ENCODE results near the gene CD69.

The CD69 gene

GRCh38 chr12:9758119-9758518 is 2.6 kb downstream of the CD69 start:
- Histone ChIP-seq H4K5ac (ENCODE audit: low read length) (no peak overlapping the region), H3K36me3 (ENCODE audit: control insufficient read depth, insufficient read depth, low read length) (no peaks in the 10 kb centered on the region), H3K27me3 (ENCODE audit: insufficient read depth, low read length, poor library complexity) (no peaks in the 10 kb centered on the region), H3K56ac (ENCODE audit: low read length) (no peak overlapping the region), H3K4me3 (ENCODE audit: low read length) (no peak overlapping the region), H3K79me1 (ENCODE audit: low read length) (no peaks in the 10 kb centered on the region), H2BK5ac (ENCODE audit: low read length) (no peak overlapping the region), H3K79me2 (ENCODE audit: control insufficient read depth, insufficient read depth, low read length) (no peaks in the 10 kb centered on the region), H3K9ac (ENCODE audit: low read length) (no peak overlapping the region), H3K23ac (ENCODE audit: low read length) (no peak overlapping the region), H3K4me1 (ENCODE audit: control insufficient read depth, low read depth, low read length) (no peaks in the 10 kb centered on the region), H3K4me2 (ENCODE audit: low read length) (no peak overlapping the region), H3K4ac (ENCODE audit: low read depth, low read length) (no peak overlapping the region), H2BK120ac (ENCODE audit: low read depth, low read length) (no peak overlapping the region), H4K8ac (ENCODE audit: low read depth, low read length) (no peak overlapping the region), H2BK15ac (replicated peaks; ENCODE audit: low read depth) (no peak overlapping the region), H3K27ac (ENCODE audit: low read depth, low read length) (no peak overlapping the region), H2AK5ac (ENCODE audit: low read length) (no peak overlapping the region), H3K18ac (ENCODE audit: low read length) (no peak overlapping the region)
- no peak for DNase-seq
- WGBS (ENCODE audit: extremely low coverage, insufficient coverage, low lambda C conversion rate) = no CpG with 5 or more reads among the region's 3 CpGs

- Histone ChIP-seq H3K4me1 (ENCODE audit: control insufficient read depth, low read depth, low read length) (no peaks in the 10 kb centered on the region), H3K27me3 (ENCODE audit: insufficient read depth, low read length, poor library complexity) (no peaks in the 10 kb centered on the region), H4K5ac (ENCODE audit: low read length) (no peak overlapping the region), H3K56ac (ENCODE audit: low read length) (no peak overlapping the region), H3K79me2 (ENCODE audit: control insufficient read depth, insufficient read depth, low read length) (no peaks in the 10 kb centered on the region), H4K8ac (ENCODE audit: low read depth, low read length) (no peak overlapping the region), H3K4me2 (ENCODE audit: low read length) (no peak overlapping the region), H2AK5ac (ENCODE audit: low read length) (no peak overlapping the region), H3K79me1 (ENCODE audit: low read length) (no peaks in the 10 kb centered on the region), H2BK5ac (ENCODE audit: low read length) (no peak overlapping the region), H3K23ac (ENCODE audit: low read length) (no peak overlapping the region), H3K18ac (ENCODE audit: low read length) (no peak overlapping the region), H3K4me3 (ENCODE audit: low read length) (no peak overlapping the region), H3K9ac (ENCODE audit: low read length) (no peak overlapping the region), H3K4ac (ENCODE audit: low read depth, low read length) (no peak overlapping the region), H2BK15ac (replicated peaks; ENCODE audit: low read depth) (no peak overlapping the region), H3K36me3 (ENCODE audit: control insufficient read depth, insufficient read depth, low read length) (no peaks in the 10 kb centered on the region), H3K27ac (ENCODE audit: low read depth, low read length) (no peak overlapping the region), H2BK120ac (ENCODE audit: low read depth, low read length) (no peak overlapping the region)
- WGBS (ENCODE audit: extremely low coverage, insufficient coverage, low lambda C conversion rate) = no CpG with 5 or more reads among the region's 5 CpGs
- DNase-seq = no peak
These were observed 3.2 kb downstream of the CD69 start for GRCh38 chr12:9757433-9758025.

GRCh38 chr12:9756706-9757105 is 4.0 kb downstream of the CD69 start:
- no peak overlapping the region for H3K4me2 ChIP-seq (ENCODE audit: low read length)

GRCh38 chr12:9756170-9756569 is 4.5 kb downstream of the CD69 start:
- H3K36me3 ChIP-seq (ENCODE audit: control insufficient read depth, insufficient read depth, low read length) = no peaks in the 10 kb centered on the region
- no peak overlapping the region for H3K4me3 ChIP-seq (ENCODE audit: low read length)
- H3K23ac ChIP-seq (ENCODE audit: low read length) = no peak overlapping the region
- WGBS (ENCODE audit: extremely low coverage, insufficient coverage, low lambda C conversion rate) = no CpG with 5 or more reads among the region's 2 CpGs
- no peak overlapping the region for H3K9ac ChIP-seq (ENCODE audit: low read length)
- no peak overlapping the region for H2AK5ac ChIP-seq (ENCODE audit: low read length)
- no peak overlapping the region for H2BK15ac ChIP-seq (replicated peaks; ENCODE audit: low read depth)
- H3K79me1 ChIP-seq (ENCODE audit: low read length) = no peaks in the 10 kb centered on the region
- DNase-seq = no peak
- H3K18ac ChIP-seq (ENCODE audit: low read length) = no peak overlapping the region
- no peak overlapping the region for H4K5ac ChIP-seq (ENCODE audit: low read length)
- H3K4me1 ChIP-seq (ENCODE audit: control insufficient read depth, low read depth, low read length) = no peaks in the 10 kb centered on the region
- H2BK5ac ChIP-seq (ENCODE audit: low read length) = no peak overlapping the region
- H3K4me2 ChIP-seq (ENCODE audit: low read length) = no peak overlapping the region
- no peak overlapping the region for H4K8ac ChIP-seq (ENCODE audit: low read depth, low read length)
- no peaks in the 10 kb centered on the region for H3K79me2 ChIP-seq (ENCODE audit: control insufficient read depth, insufficient read depth, low read length)
- H3K27me3 ChIP-seq (ENCODE audit: insufficient read depth, low read length, poor library complexity) = no peaks in the 10 kb centered on the region
- H3K56ac ChIP-seq (ENCODE audit: low read length) = no peak overlapping the region
- no peak overlapping the region for H3K4ac ChIP-seq (ENCODE audit: low read depth, low read length)
- H2BK120ac ChIP-seq (ENCODE audit: low read depth, low read length) = no peak overlapping the region
- H3K27ac ChIP-seq (ENCODE audit: low read depth, low read length) = no peak overlapping the region

More at GRCh38 chr12:9756706-9757105, 4.0 kb downstream of the CD69 start:
- no peak overlapping the region for H3K4ac ChIP-seq (ENCODE audit: low read depth, low read length)
- H3K23ac ChIP-seq (ENCODE audit: low read length) = no peak overlapping the region
- no peaks in the 10 kb centered on the region for H3K36me3 ChIP-seq (ENCODE audit: control insufficient read depth, insufficient read depth, low read length)
- H4K5ac ChIP-seq (ENCODE audit: low read length) = no peak overlapping the region
- no peak overlapping the region for H3K27ac ChIP-seq (ENCODE audit: low read depth, low read length)
- H3K79me2 ChIP-seq (ENCODE audit: control insufficient read depth, insufficient read depth, low read length) = no peaks in the 10 kb centered on the region
- H4K8ac ChIP-seq (ENCODE audit: low read depth, low read length) = no peak overlapping the region
- DNase-seq = no peak
- H3K18ac ChIP-seq (ENCODE audit: low read length) = no peak overlapping the region
- no peak overlapping the region for H3K4me3 ChIP-seq (ENCODE audit: low read length)
- no peak overlapping the region for H2BK5ac ChIP-seq (ENCODE audit: low read length)
- H3K9ac ChIP-seq (ENCODE audit: low read length) = no peak overlapping the region
- WGBS (ENCODE audit: extremely low coverage, insufficient coverage, low lambda C conversion rate) = no CpG with 5 or more reads among the region's 5 CpGs
- H3K27me3 ChIP-seq (ENCODE audit: insufficient read depth, low read length, poor library complexity) = no peaks in the 10 kb centered on the region
- no peak overlapping the region for H2BK15ac ChIP-seq (replicated peaks; ENCODE audit: low read depth)
- H2AK5ac ChIP-seq (ENCODE audit: low read length) = no peak overlapping the region
- H3K79me1 ChIP-seq (ENCODE audit: low read length) = no peaks in the 10 kb centered on the region
- H3K56ac ChIP-seq (ENCODE audit: low read length) = no peak overlapping the region
- H2BK120ac ChIP-seq (ENCODE audit: low read depth, low read length) = no peak overlapping the region
- no peaks in the 10 kb centered on the region for H3K4me1 ChIP-seq (ENCODE audit: control insufficient read depth, low read depth, low read length)

GRCh38 chr12:9755567-9755966 is 5.1 kb downstream of the CD69 start:
- Histone ChIP-seq H3K36me3 (ENCODE audit: control insufficient read depth, insufficient read depth, low read length) (no peaks in the 10 kb centered on the region), H4K8ac (ENCODE audit: low read depth, low read length) (no peak overlapping the region), H2BK120ac (ENCODE audit: low read depth, low read length) (no peak overlapping the region), H3K4ac (ENCODE audit: low read depth, low read length) (no peak overlapping the region), H3K9ac (ENCODE audit: low read length) (no peak overlapping the region), H3K23ac (ENCODE audit: low read length) (no peak overlapping the region), H4K5ac (ENCODE audit: low read length) (no peak overlapping the region), H3K56ac (ENCODE audit: low read length) (no peak overlapping the region), H2AK5ac (ENCODE audit: low read length) (no peak overlapping the region), H3K79me2 (ENCODE audit: control insufficient read depth, insufficient read depth, low read length) (no peaks in the 10 kb centered on the region), H3K4me2 (ENCODE audit: low read length) (no peak overlapping the region), H3K18ac (ENCODE audit: low read length) (no peak overlapping the region), H3K79me1 (ENCODE audit: low read length) (no peaks in the 10 kb centered on the region), H3K27ac (ENCODE audit: low read depth, low read length) (no peak overlapping the region), H3K27me3 (ENCODE audit: insufficient read depth, low read length, poor library complexity) (no peaks in the 10 kb centered on the region), H3K4me3 (ENCODE audit: low read length) (no peak overlapping the region), H2BK5ac (ENCODE audit: low read length) (no peak overlapping the region), H2BK15ac (replicated peaks; ENCODE audit: low read depth) (no peak overlapping the region), H3K4me1 (ENCODE audit: control insufficient read depth, low read depth, low read length) (no peaks in the 10 kb centered on the region)
- no CpG with 5 or more reads among the region's 2 CpGs for WGBS (ENCODE audit: extremely low coverage, insufficient coverage, low lambda C conversion rate)
- DNase-seq = no peak

DNA sequence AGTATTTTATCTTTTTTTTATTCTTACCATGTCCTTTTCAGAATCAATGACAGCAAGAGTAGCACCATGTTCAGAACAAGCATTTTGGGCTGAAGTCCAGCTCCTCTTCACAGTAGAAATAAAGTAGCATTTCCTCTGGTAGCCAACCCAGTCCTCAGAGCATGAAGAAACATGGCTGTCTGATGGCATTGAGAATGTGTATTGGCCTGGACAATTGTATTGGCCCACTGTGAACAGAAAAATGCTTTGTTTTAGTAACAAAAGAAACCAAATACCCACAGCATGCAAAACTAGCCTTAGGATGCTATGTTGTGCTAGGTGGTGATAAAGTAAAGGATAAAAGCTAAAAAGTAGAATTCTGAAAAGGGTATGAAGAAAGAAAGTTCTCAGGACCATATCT is 5.7 kb downstream of the CD69 start:
- H3K27ac ChIP-seq (ENCODE audit: low read depth, low read length) = no peak overlapping the region
- H3K18ac ChIP-seq (ENCODE audit: low read length) = no peak overlapping the region
- H3K27me3 ChIP-seq (ENCODE audit: insufficient read depth, low read length, poor library complexity) = no peaks in the 10 kb centered on the region
- no peaks in the 10 kb centered on the region for H3K79me2 ChIP-seq (ENCODE audit: control insufficient read depth, insufficient read depth, low read length)
- no peaks in the 10 kb centered on the region for H3K4me1 ChIP-seq (ENCODE audit: control insufficient read depth, low read depth, low read length)
- no peak overlapping the region for H3K4ac ChIP-seq (ENCODE audit: low read depth, low read length)
- H3K23ac ChIP-seq (ENCODE audit: low read length) = no peak overlapping the region
- H2BK15ac ChIP-seq (replicated peaks; ENCODE audit: low read depth) = no peak overlapping the region
- H2AK5ac ChIP-seq (ENCODE audit: low read length) = no peak overlapping the region
- no peak overlapping the region for H4K5ac ChIP-seq (ENCODE audit: low read length)
- no peak overlapping the region for H3K9ac ChIP-seq (ENCODE audit: low read length)
- no peak overlapping the region for H3K56ac ChIP-seq (ENCODE audit: low read length)
- no peaks in the 10 kb centered on the region for H3K79me1 ChIP-seq (ENCODE audit: low read length)
- H3K4me3 ChIP-seq (ENCODE audit: low read length) = no peak overlapping the region
- no peak overlapping the region for H2BK5ac ChIP-seq (ENCODE audit: low read length)
- no peak overlapping the region for H4K8ac ChIP-seq (ENCODE audit: low read depth, low read length)
- H3K4me2 ChIP-seq (ENCODE audit: low read length) = no peak overlapping the region
- H3K36me3 ChIP-seq (ENCODE audit: control insufficient read depth, insufficient read depth, low read length) = no peaks in the 10 kb centered on the region
- DNase-seq = peak; percentile 12
- no peak overlapping the region for H2BK120ac ChIP-seq (ENCODE audit: low read depth, low read length)

Data from mesendoderm (in vitro differentiated cells).